ENCODE results near the gene ITPR1.
A peak's percentile ranks its signal among the peaks of the same experiment; 100 is the strongest.

GRCh38 chr3:4776980-4777581, 283.9 kb downstream of the ITPR1 start:
- TF ChIP-seq EP300 (IDR thresholded peaks at IDR 0.05) (peak in 1 of 2 donors; percentile 83), POLR2A (IDR thresholded peaks at IDR 0.05) (no peak), CTCF (IDR thresholded peaks at IDR 0.05) (no peak)
